ENCODE measurements around the gene XYLT2.

DNA sequence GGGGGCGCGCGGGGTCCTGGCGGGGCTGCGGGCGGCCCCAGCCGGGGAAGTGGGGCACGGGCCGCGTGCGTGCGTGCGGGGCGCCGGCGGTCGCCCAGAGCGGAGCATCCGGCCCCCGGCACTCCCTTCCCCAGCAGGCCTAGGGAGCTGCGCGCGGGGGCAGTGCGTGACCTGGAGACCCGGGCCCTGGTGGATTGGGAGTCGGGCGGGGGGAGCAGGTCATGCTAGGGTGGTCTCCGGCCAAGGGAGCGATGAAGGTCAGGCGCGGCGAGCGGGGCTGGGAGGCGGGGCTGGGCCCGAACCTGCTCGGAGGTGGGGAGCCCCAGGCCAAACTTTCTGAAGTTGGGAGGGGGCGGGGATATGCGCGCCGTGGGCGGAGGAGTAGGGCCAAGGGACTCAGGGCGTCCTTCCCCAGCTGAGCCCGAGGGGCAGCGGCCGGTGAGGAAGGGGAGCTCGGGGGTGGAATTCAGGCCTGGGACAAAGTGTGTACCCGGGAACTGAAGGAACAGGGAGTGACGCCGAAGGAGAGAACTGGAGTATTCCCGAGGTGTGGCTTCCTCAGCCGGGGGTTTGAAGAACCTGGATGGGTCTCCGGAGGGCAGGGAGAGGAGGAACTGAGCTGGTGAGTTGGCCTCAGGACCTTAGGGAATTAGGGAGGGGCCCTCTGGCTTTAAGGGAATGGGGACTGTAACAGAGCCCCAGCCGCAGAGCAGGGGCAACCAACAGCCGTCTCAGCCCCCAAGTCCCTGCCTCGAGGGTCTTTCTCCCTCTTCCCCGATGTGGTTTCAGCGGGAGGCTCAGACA is 589 bp downstream of the XYLT2 start:
- TF ChIP-seq, protein P1, sequence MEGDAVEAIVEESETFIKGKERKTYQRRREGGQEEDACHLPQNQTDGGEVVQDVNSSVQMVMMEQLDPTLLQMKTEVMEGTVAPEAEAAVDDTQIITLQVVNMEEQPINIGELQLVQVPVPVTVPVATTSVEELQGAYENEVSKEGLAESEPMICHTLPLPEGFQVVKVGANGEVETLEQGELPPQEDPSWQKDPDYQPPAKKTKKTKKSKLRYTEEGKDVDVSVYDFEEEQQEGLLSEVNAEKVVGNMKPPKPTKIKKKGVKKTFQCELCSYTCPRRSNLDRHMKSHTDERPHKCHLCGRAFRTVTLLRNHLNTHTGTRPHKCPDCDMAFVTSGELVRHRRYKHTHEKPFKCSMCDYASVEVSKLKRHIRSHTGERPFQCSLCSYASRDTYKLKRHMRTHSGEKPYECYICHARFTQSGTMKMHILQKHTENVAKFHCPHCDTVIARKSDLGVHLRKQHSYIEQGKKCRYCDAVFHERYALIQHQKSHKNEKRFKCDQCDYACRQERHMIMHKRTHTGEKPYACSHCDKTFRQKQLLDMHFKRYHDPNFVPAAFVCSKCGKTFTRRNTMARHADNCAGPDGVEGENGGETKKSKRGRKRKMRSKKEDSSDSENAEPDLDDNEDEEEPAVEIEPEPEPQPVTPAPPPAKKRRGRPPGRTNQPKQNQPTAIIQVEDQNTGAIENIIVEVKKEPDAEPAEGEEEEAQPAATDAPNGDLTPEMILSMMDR (conservative IDR thresholded peaks at IDR 0.05; ENCODE audit: low read length) = no peak
- no peak for TF ChIP-seq EZH2phosphoT487 (IDR thresholded peaks at IDR 0.05; ENCODE audit: borderline replicate concordance)

Data from Loucy (cell line).